ENCODE measurements around the gene ABCB1. TPM values are rescaled to one million over a fixed set of nuclear protein-coding genes. Genes with fewer than 3 reads are reported as not detected.

ABCB1 gene
- total and polyA plus RNA-seq, 9 of the 15 experiments (the other 6 are each of a cell fraction or from before 2014, with no cell fraction given) = 0.03 to 0.86 (median 0.52) TPM

DNA sequence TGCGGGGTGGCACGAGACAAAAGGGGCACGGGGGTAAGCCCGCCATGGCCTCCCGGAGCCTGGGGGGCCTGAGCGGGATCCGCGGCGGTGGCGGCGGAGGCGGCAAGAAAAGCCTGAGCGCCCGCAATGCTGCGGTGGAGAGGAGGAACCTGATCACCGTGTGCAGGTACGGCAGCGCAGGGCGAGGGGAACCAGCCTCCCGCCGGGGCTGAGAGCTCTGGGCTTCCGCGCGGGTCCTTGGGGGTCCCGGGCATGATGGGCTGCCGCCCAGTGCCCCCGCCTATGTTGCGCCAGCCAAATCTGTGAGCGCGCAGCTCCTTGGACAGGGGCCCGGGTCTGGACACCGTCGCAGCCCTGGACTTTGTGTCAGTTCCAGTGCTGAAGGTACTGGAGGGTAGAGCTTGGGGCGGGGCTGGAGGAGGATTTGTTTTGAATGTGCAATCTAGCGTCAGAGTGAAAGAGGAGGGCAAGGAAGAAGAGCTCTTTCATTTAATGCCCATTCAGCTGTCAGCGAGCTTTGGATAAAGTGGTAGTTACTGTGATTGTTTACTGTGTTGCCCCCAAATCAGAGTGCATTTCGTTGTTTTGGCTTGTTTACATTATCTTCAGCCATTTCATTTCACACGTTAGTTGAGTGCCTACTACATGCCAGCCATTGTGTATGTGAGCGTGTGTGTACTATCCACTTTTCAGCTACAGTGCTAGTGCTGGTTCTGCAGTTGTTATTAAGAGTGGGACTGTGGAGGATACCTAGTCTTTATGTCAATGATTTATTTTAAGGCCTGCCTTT, 28.3 kb upstream of the ABCB1 start:
- DNase-seq (ENCODE audit: extremely low read depth in 1 of 4, low spot score in 3 of 4) (no peak), ATAC-seq (no peak), FAIRE-seq (no peak)
- H3K4me3 ChIP-seq = no peak overlapping the region
- H3K9me1 ChIP-seq (ENCODE audit: control insufficient read depth, insufficient read depth, low read length) = no peaks in the 10 kb centered on the region
- no peaks in the 10 kb centered on the region for H3K27me3 ChIP-seq (ENCODE audit: control insufficient read depth in 2 of 2, insufficient read depth in 2 of 2, low read length in 2 of 2)
- no peaks in the 10 kb centered on the region for H3K36me3 ChIP-seq (ENCODE audit: control insufficient read depth, insufficient read depth, low read length)
- H3K79me2 ChIP-seq (ENCODE audit: control insufficient read depth, insufficient read depth, low read length) = no peaks in the 10 kb centered on the region
- BruUV-seq (replicated peaks) = no TSS peak
- in situ Hi-C loops (cut with MboI) (no loop called here), intact Hi-C loops (cut with micrococcal nuclease) (no loop called here)
- H3K4me1 ChIP-seq (replicated peaks in 1 of 2; ENCODE audit: control insufficient read depth in 2 of 2, insufficient read depth in 2 of 2, low read length in 2 of 2) = peaks cover 0 to 4% of the 10 kb centered on the region in 2 experiments; a peak in 1 of 5 replicates
- no peak overlapping the region for H3K27ac ChIP-seq (ENCODE audit: extremely low read depth, low read depth, low read length)
- ChIA-PET CTCF (ENCODE audit: low intra/inter-chr PET ratio) (no interaction called here), POLR2A (no interaction called here)
- 12% methylated on average over 32 of the region's 39 CpGs for WGBS (ENCODE audit: insufficient coverage, low coverage, missing lambda C conversion rate)
- no peaks in the 10 kb centered on the region for H3K9me3 ChIP-seq (replicated peaks; ENCODE audit: control insufficient read depth, insufficient read depth, low read depth, low read length)
- H2AFZ ChIP-seq (ENCODE audit: low read depth, low read length) = no peak overlapping the region
- no peaks in the 10 kb centered on the region for H4K20me1 ChIP-seq (replicated peaks; ENCODE audit: control insufficient read depth, insufficient read depth, low read length)
- no peak overlapping the region for H3K4me2 ChIP-seq (ENCODE audit: insufficient read depth, low read length)
- no peak overlapping the region for H3K9ac ChIP-seq (ENCODE audit: insufficient read depth in 1 of 2, low read depth in 2 of 2, low read length in 2 of 2)
- TF ChIP-seq MYNN (IDR thresholded peaks at IDR 0.05) (no peak), MYNN (CRISPR knock-in tag; IDR thresholded peaks at IDR 0.05) (no peak), U2AF2 (optimal IDR thresholded peaks at IDR 0.05; ENCODE audit: low read depth, low read length) (no peak), ZNF780A (CRISPR knock-in tag; IDR thresholded peaks at IDR 0.05) (no peak), SP2 (IDR thresholded peaks at IDR 0.05; ENCODE audit: extremely low read depth, low read depth, low read length, poor library complexity, severe bottlenecking) (no peak), L3MBTL2 (IDR thresholded peaks at IDR 0.05) (no peak), CEBPG (CRISPR knock-in tag; IDR thresholded peaks at IDR 0.05) (no peak), CEBPG (tag; conservative IDR thresholded peaks at IDR 0.05 in 1 of 2, IDR thresholded peaks at IDR 0.05 in 1 of 2) (no peak), NCOR1 (IDR thresholded peaks at IDR 0.05) (no peak), TAF9B (IDR thresholded peaks at IDR 0.05; ENCODE audit: partially characterized antibody) (no peak), BRCA1 (IDR thresholded peaks at IDR 0.05) (no peak), BRCA1 (CRISPR knock-in tag; IDR thresholded peaks at IDR 0.05) (no peak), MEIS2 (IDR thresholded peaks at IDR 0.05; ENCODE audit: partially characterized antibody) (no peak)
- TF ChIP-seq, protein P1, sequence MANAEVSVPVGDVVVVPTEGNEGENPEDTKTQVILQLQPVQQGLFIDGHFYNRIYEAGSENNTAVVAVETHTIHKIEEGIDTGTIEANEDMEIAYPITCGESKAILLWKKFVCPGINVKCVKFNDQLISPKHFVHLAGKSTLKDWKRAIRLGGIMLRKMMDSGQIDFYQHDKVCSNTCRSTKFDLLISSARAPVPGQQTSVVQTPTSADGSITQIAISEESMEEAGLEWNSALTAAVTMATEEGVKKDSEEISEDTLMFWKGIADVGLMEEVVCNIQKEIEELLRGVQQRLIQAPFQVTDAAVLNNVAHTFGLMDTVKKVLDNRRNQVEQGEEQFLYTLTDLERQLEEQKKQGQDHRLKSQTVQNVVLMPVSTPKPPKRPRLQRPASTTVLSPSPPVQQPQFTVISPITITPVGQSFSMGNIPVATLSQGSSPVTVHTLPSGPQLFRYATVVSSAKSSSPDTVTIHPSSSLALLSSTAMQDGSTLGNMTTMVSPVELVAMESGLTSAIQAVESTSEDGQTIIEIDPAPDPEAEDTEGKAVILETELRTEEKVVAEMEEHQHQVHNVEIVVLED (CRISPR knock-in tag; IDR thresholded peaks at IDR 0.05) = no peak
- TF ChIP-seq, protein P2, sequence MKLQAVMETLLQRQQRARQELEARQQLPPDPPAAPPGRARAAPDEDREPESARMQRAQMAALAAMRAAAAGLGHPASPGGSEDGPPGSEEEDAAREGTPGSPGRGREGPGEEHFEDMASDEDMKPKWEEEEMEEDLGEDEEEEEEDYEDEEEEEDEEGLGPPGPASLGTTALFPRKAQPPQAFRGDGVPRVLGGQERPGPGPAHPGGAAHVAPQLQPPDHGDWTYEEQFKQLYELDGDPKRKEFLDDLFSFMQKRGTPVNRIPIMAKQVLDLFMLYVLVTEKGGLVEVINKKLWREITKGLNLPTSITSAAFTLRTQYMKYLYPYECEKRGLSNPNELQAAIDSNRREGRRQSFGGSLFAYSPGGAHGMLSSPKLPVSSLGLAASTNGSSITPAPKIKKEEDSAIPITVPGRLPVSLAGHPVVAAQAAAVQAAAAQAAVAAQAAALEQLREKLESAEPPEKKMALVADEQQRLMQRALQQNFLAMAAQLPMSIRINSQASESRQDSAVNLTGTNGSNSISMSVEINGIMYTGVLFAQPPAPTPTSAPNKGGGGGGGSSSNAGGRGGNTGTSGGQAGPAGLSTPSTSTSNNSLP (IDR thresholded peaks at IDR 0.05; ENCODE audit: borderline replicate concordance, low read depth, low read length) = no peak
- TF ChIP-seq, protein P3, sequence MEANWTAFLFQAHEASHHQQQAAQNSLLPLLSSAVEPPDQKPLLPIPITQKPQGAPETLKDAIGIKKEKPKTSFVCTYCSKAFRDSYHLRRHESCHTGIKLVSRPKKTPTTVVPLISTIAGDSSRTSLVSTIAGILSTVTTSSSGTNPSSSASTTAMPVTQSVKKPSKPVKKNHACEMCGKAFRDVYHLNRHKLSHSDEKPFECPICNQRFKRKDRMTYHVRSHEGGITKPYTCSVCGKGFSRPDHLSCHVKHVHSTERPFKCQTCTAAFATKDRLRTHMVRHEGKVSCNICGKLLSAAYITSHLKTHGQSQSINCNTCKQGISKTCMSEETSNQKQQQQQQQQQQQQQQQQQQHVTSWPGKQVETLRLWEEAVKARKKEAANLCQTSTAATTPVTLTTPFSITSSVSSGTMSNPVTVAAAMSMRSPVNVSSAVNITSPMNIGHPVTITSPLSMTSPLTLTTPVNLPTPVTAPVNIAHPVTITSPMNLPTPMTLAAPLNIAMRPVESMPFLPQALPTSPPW (CRISPR knock-in tag; IDR thresholded peaks at IDR 0.05) = no peak

Measured in K562 (cell line).